IMR-90 (cell line): ENCODE results near the gene COL24A1.
"Not testable (repeated sequence)": the region's sequence is repeated elsewhere in the genome, so short reads cannot be mapped to it uniquely, and the experiment has no call there.

ENCODE experiments used
- CEBPB ChIP-seq: IDR thresholded peaks from 2 replicates; pipeline ENCODE4 v1.6.1; 2012; ENCODE audit warnings: low read depth, low read length, improper control_type of control experiment
- CTCF ChIP-seq: conservative IDR thresholded peaks from 2 replicates; pipeline ENCODE4 v1.5.1; 2012; ENCODE audit warnings: mild to moderate bottlenecking, low read depth, low read length, improper control_type of control experiment
- MAZ ChIP-seq: IDR thresholded peaks from 2 replicates; pipeline ENCODE4 v1.6.1; 2012; ENCODE audit warnings: low read depth, mild to moderate bottlenecking, low read length, improper control_type of control experiment, moderate library complexity, borderline replicate concordance
- POLR2A ChIP-seq: IDR thresholded peaks from 2 replicates; pipeline ENCODE4 v1.6.1; 2012; ENCODE audit warnings: mild to moderate bottlenecking, low read depth, low read length
- RAD21 ChIP-seq: IDR thresholded peaks from 2 replicates; pipeline ENCODE4 v1.6.1; 2012; ENCODE audit warnings: low read length, improper control_type of control experiment
- RFX5 ChIP-seq: IDR thresholded peaks from 2 replicates; pipeline ENCODE4 v1.8.0; 2012; ENCODE audit warnings: low read depth, mild to moderate bottlenecking, low read length, moderate library complexity

GRCh38 chr1:85777021-85777420 is 379.6 kb downstream of the COL24A1 start:
- not testable (repeated sequence) for TF ChIP-seq CTCF, POLR2A, RAD21, RFX5, MAZ, CEBPB
